ENCODE results near the gene FARS2. TPM values are rescaled to one million over a fixed set of nuclear protein-coding genes. Genes with fewer than 3 reads are reported as not detected.
A peak's percentile ranks its signal among the peaks of the same experiment; 100 is the strongest.
"Not testable (repeated sequence)": the region's sequence is repeated elsewhere in the genome, so short reads cannot be mapped to it uniquely, and the experiment has no call there.

Gene FARS2
- total RNA-seq, 1 donor from 2014 or later = 7.3 TPM

- no peak for DNase-seq (ENCODE audit: low read depth)
These were observed 361.1 kb downstream of the FARS2 start for GRCh38 chr6:5622276-5623005.

GRCh38 chr6:5623769-5624168 lies 362.5 kb downstream of the FARS2 start:
- DNase-seq (ENCODE audit: low read depth) = no peak

GRCh38 chr6:5624256-5624655 lies 362.9 kb downstream of the FARS2 start:
- no peak for DNase-seq (ENCODE audit: low read depth)

GRCh38 chr6:5626727-5627426 lies 365.6 kb downstream of the FARS2 start:
- no peak for DNase-seq (ENCODE audit: low read depth)

- no peak for DNase-seq (ENCODE audit: low read depth)
These were observed 369.3 kb downstream of the FARS2 start for GRCh38 chr6:5630636-5631035.

- no peak for DNase-seq (ENCODE audit: low read depth)
These were observed 371.1 kb downstream of the FARS2 start for GRCh38 chr6:5632348-5632935.

- DNase-seq (ENCODE audit: low read depth) = peak; percentile 33
These were observed 373.2 kb downstream of the FARS2 start for GRCh38 chr6:5634525-5634924.

- no peak for DNase-seq (ENCODE audit: low read depth)
These were observed 375.1 kb downstream of the FARS2 start for GRCh38 chr6:5636210-5637030.

- no peak for DNase-seq (ENCODE audit: low read depth)
These were observed 376.4 kb downstream of the FARS2 start for GRCh38 chr6:5637714-5638113.

GRCh38 chr6:5638666-5639065 lies 377.4 kb downstream of the FARS2 start:
- DNase-seq (ENCODE audit: low read depth) = no peak

- no peak for DNase-seq (ENCODE audit: low read depth)
These were observed 377.9 kb downstream of the FARS2 start for GRCh38 chr6:5639193-5639592.

- DNase-seq (ENCODE audit: low read depth) = no peak
These were observed 379.3 kb downstream of the FARS2 start for GRCh38 chr6:5640614-5641013.

GRCh38 chr6:5644523-5645185 lies 383.3 kb downstream of the FARS2 start:
- peak; percentile 18 for DNase-seq (ENCODE audit: low read depth)

- DNase-seq (ENCODE audit: low read depth) = no peak
These were observed 384.3 kb downstream of the FARS2 start for GRCh38 chr6:5645328-5646290.

- no peak for DNase-seq (ENCODE audit: low read depth)
These were observed 391.3 kb downstream of the FARS2 start for GRCh38 chr6:5652406-5653137.

GRCh38 chr6:5653801-5654200 lies 392.5 kb downstream of the FARS2 start:
- no peak for DNase-seq (ENCODE audit: low read depth)

- no peak for DNase-seq (ENCODE audit: low read depth)
These were observed 394.9 kb downstream of the FARS2 start for GRCh38 chr6:5656226-5656625.

GRCh38 chr6:5656695-5657094 lies 395.4 kb downstream of the FARS2 start:
- DNase-seq (ENCODE audit: low read depth) = not testable (repeated sequence)

Data from myocyte (in vitro differentiated cells).